H54 (cell line): ENCODE data around the gene ACCS.

ENCODE experiments used
- DNase-seq: peaks from one replicate; pipeline ENCODE4 v3.0.0; 2011; ENCODE audit warnings: low spot score, mixed read lengths; ENCODE audit not compliant: insufficient read length
- FAIRE-seq: peaks from 3 replicates; lab custom pipeline; 2011; peaks lifted over from hg19 to GRCh38; lab: Jason Lieb, UNC
- POLR2A ChIP-seq: IDR thresholded peaks from 2 replicates; pipeline ENCODE4 v1.6.1; 2011; ENCODE audit warnings: low read depth, mild to moderate bottlenecking, low read length

The ACCS gene

DNA sequence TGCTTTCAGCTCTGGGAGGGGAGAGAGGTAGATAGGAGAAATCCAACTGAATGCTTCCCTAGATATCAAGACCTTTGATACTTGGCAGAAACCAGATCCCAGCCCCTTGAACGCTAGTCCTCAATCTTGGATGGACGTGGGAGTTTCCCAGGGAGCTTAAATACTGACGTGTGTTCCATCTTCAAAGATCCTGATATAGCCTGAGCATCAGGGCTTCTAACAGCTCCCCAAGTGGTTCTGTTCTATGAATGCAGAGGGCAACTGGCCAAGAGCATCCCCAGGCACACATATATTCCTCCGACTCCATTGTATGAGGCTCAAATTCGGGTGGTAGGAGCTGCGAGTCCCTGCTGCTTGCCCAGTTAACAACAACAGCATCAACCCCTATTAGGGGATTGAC lies 8.7 kb upstream of the ACCS start:
- DNase-seq (no peak), FAIRE-seq (no peak)
- no peak for TF ChIP-seq POLR2A

DNA sequence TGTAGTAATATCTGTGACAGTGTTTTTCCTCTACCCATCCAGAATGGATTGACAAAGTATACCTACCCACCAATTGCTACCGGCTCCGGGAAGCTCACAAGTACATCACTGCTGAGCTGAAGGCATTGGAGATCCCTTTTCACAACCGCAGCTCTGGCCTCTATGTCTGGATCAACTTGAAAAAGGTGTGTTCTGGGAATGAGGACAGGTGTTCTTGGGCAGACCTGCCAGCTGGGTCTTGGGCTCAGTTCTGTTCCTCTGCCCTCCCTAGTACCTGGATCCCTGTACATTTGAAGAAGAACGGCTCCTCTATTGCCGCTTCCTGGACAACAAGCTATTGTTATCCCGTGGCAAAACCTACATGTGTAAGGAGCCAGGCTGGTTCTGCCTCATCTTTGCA lies 7.8 kb upstream of the ACCS start:
- TF ChIP-seq POLR2A = no peak
- DNase-seq (no peak), FAIRE-seq (no peak)

DNA sequence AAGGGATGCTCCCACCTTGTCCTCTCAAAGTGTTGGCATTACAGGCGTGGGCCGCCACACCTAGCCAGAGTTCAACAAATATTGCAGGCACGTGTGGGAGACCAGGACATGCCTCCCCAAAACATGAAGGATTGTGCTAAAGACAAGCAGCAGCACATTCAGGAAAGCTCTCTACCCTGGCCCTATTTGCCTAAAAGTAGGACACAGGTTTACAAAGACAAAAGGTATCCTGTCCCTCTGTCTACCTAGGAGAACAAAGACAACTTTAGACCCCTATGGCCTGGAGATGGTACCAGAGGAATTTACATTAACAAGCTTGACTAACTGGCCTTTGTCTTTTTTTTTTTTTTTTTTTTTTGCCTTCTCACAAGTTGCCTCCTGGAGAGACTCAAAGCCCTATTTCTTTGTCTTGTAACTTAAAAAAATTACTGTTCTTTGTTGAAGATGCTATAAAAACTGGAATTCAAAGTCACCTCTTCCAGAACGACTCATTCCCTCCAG lies 859 bp upstream of the ACCS start:
- no peak for TF ChIP-seq POLR2A
- no peak for DNase-seq
- no peak for FAIRE-seq

DNA sequence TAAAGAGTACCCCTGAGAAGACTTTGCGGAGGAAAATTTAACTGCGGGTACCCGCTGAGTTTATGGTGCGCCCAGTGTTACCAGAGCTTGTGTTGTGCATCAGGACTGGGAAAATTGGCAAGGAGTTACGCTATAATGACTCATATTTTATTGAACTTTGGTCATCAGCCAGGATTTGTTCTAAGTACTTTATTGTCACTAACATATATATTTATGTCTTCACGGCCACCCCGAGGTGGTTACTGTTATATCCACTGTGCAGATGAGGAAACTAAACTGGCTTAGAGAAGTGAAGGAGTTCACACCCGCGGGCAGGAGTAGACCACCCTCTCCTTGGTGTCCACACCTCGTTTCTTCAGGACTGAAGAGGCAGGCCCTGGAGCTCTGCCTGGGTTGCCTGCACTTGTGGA lies 667 bp downstream of the ACCS start:
- peak; percentile 55 for DNase-seq
- peak; percentile 50 for FAIRE-seq
- TF ChIP-seq POLR2A = no peak

DNA sequence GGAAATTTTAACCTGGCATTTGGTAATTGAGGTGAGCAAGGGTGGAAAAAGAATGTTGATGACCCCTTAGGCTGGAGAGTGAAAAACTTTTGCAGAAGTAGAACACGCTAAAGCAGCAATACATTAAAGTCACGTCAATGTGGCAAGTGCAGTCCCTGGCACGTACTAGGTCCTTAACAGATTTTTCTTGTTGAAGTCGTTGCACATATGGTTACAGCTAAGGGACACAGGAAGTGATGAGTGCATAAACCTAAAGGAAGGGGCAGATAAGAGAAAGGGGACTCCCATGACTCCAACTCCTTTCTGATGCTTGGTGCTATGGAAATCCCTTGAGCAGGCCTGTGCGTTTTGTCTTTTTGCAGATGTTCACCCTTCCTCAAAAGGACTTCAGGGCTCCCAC lies 1.2 kb downstream of the ACCS start:
- no peak for TF ChIP-seq POLR2A
- no peak for DNase-seq
- FAIRE-seq = no peak

DNA sequence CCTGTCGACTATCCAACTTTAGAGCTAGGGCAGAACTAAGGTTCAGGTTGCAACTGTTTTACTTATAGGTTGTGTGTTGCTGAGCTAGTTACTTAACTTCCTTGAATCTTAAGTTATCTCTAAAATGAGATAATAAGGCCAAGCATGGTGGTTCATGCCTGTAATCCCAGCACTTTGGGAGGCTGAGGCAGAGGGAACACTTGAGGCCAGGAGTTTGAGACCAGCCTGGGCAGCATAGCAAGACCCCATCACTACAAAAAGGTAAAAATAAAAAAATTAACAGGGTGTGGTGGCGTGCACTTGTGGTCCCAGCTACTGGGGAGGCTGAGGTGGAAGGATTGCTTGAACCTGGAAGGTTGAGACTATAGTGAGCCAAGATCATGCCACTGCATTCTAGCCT lies 2.1 kb downstream of the ACCS start:
- FAIRE-seq (no peak), DNase-seq (no peak)
- no peak for TF ChIP-seq POLR2A

DNA sequence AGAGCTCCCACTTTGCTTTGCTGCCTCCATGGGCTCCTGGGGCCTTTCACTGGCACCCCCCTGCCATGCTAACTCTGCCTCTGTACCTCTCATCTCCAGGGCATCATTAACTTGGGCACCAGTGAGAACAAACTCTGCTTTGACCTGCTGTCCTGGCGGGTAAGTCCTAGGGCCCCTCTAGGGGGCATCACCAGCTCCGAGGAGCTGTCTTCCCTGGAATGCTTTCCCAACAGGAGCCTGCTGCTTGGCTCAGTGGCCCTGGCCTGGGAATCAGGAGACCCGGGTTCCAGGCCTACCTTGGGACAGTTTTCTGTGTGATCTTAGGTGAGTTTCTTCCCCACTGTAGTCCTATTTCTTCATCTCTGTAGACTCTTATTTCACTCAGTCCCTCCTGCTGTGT lies 5.1 kb downstream of the ACCS start:
- DNase-seq (no peak), FAIRE-seq (no peak)
- TF ChIP-seq POLR2A = no peak

DNA sequence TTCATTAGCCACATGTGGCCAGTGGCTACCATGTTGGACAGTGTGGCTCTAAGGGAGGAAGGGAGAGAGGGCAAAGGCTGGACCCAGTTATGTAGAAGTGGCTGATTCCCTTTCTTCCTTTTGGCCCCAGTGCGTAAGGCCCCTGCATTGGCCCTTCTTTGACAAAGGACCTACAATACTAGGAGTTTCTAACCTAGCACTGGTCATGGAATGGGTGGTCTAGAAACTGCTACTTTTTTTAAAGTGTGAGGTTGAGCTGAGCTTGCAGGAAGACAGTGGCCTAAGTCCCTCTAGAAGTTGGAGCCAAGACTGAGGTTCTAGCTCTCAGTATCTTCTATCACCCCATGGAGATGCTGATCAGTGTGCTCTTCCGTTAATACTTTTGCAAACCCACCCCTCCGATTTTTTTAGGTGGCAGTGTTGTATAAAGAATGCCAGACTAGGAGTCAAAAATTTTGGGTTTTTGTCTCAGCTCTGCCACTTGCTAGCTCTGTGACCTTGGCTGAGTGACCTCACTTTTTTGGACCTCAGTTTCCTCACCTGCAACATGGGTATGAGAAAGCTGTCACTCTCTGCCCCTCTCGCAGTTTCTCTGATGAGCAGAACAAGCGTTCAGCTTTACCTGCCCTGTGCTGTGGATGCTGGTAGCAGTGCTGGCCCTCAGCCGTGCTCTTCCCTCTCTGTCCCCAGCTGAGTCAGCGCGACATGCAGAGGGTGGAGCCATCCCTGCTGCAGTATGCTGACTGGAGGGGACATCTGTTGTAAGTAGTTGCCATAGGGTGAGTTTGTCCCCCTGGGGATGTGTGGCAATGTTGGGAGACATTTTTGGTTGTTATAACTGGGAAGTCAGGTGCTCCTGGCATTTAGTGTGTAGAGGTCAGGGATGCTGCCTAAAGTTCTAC lies 6.9 kb downstream of the ACCS start:
- DNase-seq (no peak), FAIRE-seq (no peak)
- TF ChIP-seq POLR2A = no peak

DNA sequence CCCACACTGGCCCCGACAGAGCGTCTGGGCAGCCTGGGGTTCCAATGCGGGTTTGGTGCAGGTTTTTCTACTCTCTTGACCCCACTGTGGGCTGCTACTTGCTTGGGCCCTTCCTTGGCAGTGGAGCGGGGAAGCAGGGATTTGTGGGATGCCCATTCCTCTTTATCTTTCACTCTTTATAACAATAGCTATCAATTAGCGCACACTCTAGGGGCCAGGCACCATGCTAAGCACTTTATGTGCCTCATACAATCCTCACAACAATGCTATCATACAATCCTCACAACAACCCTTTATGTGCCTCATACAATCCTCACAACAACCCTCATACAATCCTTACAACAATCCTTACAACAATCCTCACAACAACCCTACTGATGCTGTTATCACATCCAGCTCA lies 12.7 kb downstream of the ACCS start:
- no peak for FAIRE-seq
- DNase-seq = no peak
- TF ChIP-seq POLR2A = no peak

DNA sequence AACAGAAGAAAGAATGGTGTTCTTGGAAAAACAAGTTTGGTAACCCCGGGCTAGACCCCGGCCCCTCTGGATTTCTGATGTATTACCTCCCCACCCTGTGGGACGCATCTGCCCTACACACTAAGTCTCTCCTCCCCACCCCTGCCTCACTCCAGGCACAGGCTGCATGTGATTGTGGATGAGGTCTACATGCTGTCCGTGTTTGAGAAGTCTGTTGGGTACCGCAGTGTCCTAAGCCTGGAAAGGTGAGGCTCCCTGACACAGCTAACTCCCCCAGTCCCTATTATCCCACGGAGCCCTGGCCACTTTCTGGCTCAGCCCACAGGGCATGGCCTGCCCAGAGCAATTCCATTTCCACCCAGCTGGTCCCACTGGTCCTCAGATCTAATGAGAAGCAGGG lies 13.3 kb downstream of the ACCS start:
- TF ChIP-seq POLR2A = no peak
- DNase-seq (no peak), FAIRE-seq (no peak)

DNA sequence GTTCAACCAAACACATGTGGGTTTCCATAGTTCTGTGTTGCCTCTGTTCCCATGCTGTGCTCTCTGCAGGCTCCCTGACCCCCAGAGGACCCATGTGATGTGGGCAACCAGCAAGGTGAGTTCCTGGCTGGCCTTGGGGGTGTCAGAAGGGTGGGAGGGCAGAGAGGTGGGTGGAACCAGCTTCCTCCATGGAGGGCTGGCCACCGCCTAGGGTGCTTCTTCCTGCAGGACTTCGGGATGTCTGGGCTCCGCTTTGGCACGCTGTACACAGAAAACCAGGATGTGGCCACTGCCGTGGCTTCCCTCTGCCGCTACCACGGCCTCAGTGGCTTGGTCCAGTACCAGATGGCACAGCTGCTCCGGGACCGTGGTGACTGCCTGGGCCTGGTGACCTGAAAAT lies 14.9 kb downstream of the ACCS start:
- DNase-seq = no peak
- TF ChIP-seq POLR2A = no peak
- no peak for FAIRE-seq

DNA sequence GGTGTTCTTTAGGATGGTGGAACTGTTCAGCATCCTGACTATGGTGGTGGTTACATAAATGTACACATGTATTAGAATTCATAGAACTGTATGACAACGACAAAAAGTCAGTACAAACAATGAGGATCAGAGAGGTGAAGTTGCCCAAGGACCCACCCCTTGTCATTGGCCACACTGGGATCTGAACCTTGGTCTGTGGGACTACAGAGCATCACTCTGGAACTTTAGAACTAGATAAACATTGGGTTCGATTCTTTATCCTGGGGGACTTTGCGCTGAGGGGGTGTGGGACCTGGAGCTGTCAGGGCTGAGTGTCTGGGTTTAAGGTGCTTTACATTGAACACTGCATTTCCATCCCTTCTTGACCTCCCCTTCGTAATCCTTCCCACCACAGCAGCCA lies 16.6 kb downstream of the ACCS start:
- DNase-seq (no peak), FAIRE-seq (no peak)
- no peak for TF ChIP-seq POLR2A

DNA sequence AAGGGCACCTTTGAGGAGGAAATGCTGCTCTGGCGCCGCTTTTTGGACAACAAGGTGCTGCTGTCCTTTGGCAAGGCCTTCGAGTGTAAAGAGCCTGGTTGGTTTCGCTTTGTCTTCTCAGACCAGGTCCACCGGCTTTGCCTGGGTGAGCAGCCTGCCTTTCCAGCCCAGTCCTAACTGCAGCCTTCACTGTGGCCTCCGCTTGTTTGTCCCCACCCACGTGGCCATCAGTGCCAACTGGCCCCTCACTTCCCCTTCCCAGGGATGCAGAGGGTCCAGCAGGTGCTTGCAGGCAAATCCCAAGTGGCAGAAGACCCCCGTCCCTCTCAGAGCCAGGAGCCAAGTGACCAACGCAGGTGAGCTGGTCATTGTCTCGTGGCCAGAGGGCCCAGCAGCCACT lies 17.4 kb downstream of the ACCS start:
- TF ChIP-seq POLR2A = no peak
- FAIRE-seq (no peak), DNase-seq (no peak)

DNA sequence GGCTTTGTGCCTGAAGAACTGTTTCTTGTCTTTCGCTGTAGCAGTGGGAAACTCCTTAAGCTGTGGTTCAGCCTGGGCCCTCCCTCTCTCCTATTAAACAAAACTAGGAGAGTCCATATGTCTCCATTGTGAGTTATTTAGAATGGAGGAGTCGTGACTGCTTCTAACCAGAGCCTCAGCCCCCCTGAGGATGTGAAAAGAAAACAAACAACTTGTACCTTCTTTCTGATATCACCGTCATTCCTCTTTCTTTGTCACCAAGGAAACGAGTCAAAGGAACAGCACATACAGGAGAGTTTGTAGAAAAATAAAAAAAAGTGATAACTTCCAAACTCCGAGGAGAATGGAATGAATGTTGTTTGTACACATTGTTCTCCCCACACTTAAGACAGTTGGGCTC lies 17.8 kb downstream of the ACCS start:
- no peak for TF ChIP-seq POLR2A
- FAIRE-seq = no peak
- DNase-seq = no peak

DNA sequence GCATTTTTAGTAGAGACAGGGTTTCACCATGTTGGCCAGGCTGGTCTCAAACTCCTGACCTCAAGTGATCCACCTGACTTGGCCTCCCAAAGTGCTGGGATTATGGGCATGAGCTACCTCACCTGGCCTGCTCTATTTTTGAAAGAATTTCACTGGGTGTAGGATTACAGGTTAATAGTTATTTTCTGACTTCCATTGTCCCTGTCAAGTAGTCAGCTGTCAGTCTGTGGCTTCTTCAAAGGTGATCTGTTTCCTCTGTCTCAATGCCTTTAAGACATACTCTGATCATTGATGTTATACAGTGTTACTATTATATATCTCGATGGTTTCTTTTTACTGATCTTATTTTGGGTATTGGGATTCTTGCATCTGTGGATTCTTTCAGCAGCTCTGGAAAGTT lies 19.3 kb downstream of the ACCS start:
- FAIRE-seq = no peak
- DNase-seq = no peak
- no peak for TF ChIP-seq POLR2A

DNA sequence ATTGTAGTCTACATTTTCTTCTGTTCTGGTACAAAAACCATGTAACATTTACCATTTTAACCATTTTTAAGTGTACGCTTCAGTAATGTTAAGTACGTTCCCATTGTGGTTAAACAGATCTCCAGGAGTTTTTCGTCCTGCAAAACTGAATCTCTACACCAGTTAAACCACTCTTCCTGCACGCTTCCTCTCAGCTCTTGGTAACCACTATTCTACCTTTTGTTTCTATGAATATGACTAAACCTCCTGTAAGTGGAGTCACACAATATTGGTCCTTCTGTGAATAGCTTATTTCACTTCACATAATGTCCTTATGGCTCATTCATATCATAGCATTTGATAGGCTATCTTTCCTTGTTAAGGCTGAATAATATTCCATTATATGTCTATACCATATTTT lies 22.3 kb downstream of the ACCS start:
- no peak for FAIRE-seq
- no peak for TF ChIP-seq POLR2A

More for the DNA sequence above, 22.3 kb downstream of the ACCS start:
- no peak for DNase-seq
